Ovary (tissue), 9 donors: ENCODE results near the gene ARL6IP5. TPM values are rescaled to one million over a fixed set of nuclear protein-coding genes. Genes with fewer than 3 reads are reported as not detected.

ENCODE experiments used
- DNase-seq, 5 donors: peaks; one replicate each; pipeline ENCODE4 v3.0.0-alpha.2; 2019 to 2020
- H3K27ac ChIP-seq, 2 donors: fragments of 200-600 bp; one replicate each; pipeline versions ENCODE4 v1.5.1 to v1.8.0; 2019 to 2022
- H3K27me3 ChIP-seq: fragments of 200-600 bp; one replicate; pipeline ENCODE4 v1.8.0; 2022
- H3K36me3 ChIP-seq: fragments of 200-600 bp; sonication (generic); one replicate; pipeline ENCODE4 v1.5.1; 2019
- H3K4me1 ChIP-seq: one replicate; pipeline ENCODE4 v1.8.1; 2013; ENCODE audit warnings: mild to moderate bottlenecking, moderate library complexity; ENCODE audit not compliant: insufficient read depth
- H3K4me3 ChIP-seq: fragments of 200-600 bp; sonication (generic); one replicate; pipeline ENCODE4 v1.5.1; 2017
- H3K9me3 ChIP-seq, 2 donors: fragments of 200-600 bp in 1 of 2; sonication (generic) in 1 of 2; one replicate each; pipeline versions ENCODE4 v1.5.1 to v1.8.1; 2013 to 2019; ENCODE audit warnings: mild to moderate bottlenecking in 1 of 2, moderate library complexity in 1 of 2
- EP300 ChIP-seq: sonication (generic); formaldehyde crosslinking; IDR thresholded peaks from one replicate; pipeline ENCODE4 v1.6.1; 2017; ENCODE audit warnings: antibody characterized with exemption
- POLR2A ChIP-seq: fragments of 450-650 bp; IDR thresholded peaks from one replicate; pipeline ENCODE4 v1.6.1; 2017; ENCODE audit warnings: antibody characterized with exemption, mild to moderate bottlenecking, moderate library complexity
- WGBS, 3 donors: extraction: QIAGEN DNeasy Blood & Tissue Kit in 1 of 3; methylation state at CpG; one replicate each; pipeline versions ENCODE4 v1.1.5 to v1.1.7; 2013 to 2017; 5-methylcytosine and 5-hydroxymethylcytosine counted together
- intact Hi-C, 4 donors: fragments of 100-400 bp; cut with DNase I; formaldehyde crosslinking; loops; one replicate each; pipeline versions ENCODE4 v1.11.0 to v1.15.1; 2022 to 2023
- polyA plus RNA-seq, 2 donors: library from polyadenylated mRNA; stranded (reverse); fragments of 200-250 nt in 1 of 2; fragments of 350-450 nt in 1 of 2; fragmentation: Illumina TruSeq in 1 of 2; extraction: RNeasy Lipid Tissue Mini Kit (QIAGEN cat#74804) in 1 of 2; gene quantifications; one replicate each; pipeline ENCODE4 v1.2.3, GENCODE V29; 2013 to 2014
- total RNA-seq, 7 donors: library from RNA; depleted of rRNA in 2 of 7; stranded (reverse); fragments of >200 nt in 2 of 7; fragmentation: NEBNext Ultra II Directional in 3 of 7; extraction: Animal tissue kit (Norgen Biotek cat#: 25700) in 3 of 7; gene quantifications; one replicate each; pipeline versions ENCODE4 v1.1.0 to v1.2.4, GENCODE V29; 2016 to 2023
- TF ChIP-seq, protein P1 (sequence below), 3 donors: fragments of 450-650 bp in 2 of 3; fragments of 200-600 bp in 1 of 3; IDR thresholded peaks; one replicate each; pipeline versions ENCODE4 v1.5.1 to v1.8.0; 2016 to 2022; ENCODE audit warnings: antibody characterized with exemption in 3 of 3, mild to moderate bottlenecking in 1 of 3
- donor health status: DM: no; HTN: no; CAD: no; lungs with moderate emphysema.
- donor health status: DM: no; HTN: no; CAD: no.
- donor health status: Bipolar disorder and iron deficiency.
- donor health status: DM: yes; HTN: yes; CAD: no.
- donor health status: DM: no; HTN: no; CAD: no.
- donor health status: DM: yes; HTN: yes; CAD: no.

Gene ARL6IP5
- total and polyA plus RNA-seq, 9 donors = 59.0 to 197 (median 78.4) TPM

- Histone ChIP-seq H3K9me3 (no peaks in the 10 kb centered on the region), H3K36me3 (no peaks in the 10 kb centered on the region), H3K27me3 (no peaks in the 10 kb centered on the region), H3K27ac (no peak overlapping the region), H3K4me1 (no peaks in the 10 kb centered on the region), H3K4me3 (no peak overlapping the region)
- intact Hi-C loops = no loop called here
- no peak for TF ChIP-seq POLR2A
- 82 to 92% (median 82%) methylated on average over 5 of the region's 5 CpGs for WGBS, 3 donors
- no peak for DNase-seq
These were observed 23.1 kb downstream of the ARL6IP5 start for GRCh38 chr3:69107841-69108240.

DNA sequence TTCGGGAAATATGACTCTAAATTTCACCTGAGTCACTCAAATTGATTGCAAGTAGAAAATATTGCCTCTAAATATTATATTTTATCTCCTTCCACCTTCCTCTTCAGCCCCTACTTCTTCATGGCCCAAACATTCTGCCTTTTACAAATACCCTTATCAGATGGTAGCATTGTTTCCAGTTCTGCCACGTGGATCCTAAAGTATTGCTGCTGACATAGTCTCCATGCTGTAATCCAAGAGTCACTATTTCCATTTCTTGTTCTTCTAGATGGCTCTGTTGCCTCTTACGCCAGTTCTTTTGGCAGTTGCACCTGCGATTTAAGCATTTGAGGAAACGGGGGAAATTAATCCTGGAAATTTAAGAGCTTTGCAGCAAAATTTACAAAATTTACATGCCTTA lies 24.1 kb downstream of the ARL6IP5 start:
- TF ChIP-seq, protein P1, sequence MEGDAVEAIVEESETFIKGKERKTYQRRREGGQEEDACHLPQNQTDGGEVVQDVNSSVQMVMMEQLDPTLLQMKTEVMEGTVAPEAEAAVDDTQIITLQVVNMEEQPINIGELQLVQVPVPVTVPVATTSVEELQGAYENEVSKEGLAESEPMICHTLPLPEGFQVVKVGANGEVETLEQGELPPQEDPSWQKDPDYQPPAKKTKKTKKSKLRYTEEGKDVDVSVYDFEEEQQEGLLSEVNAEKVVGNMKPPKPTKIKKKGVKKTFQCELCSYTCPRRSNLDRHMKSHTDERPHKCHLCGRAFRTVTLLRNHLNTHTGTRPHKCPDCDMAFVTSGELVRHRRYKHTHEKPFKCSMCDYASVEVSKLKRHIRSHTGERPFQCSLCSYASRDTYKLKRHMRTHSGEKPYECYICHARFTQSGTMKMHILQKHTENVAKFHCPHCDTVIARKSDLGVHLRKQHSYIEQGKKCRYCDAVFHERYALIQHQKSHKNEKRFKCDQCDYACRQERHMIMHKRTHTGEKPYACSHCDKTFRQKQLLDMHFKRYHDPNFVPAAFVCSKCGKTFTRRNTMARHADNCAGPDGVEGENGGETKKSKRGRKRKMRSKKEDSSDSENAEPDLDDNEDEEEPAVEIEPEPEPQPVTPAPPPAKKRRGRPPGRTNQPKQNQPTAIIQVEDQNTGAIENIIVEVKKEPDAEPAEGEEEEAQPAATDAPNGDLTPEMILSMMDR (IDR thresholded peaks at IDR 0.05) = no peak
- no peak for TF ChIP-seq EP300
- TF ChIP-seq POLR2A = no peak
- H3K27ac ChIP-seq = no peak overlapping the region
- intact Hi-C loops = no loop called here
- no peak overlapping the region for H3K4me3 ChIP-seq
- H3K27me3 ChIP-seq = no peaks in the 10 kb centered on the region
- 63 to 76% (median 74%) methylated on average over 5 of the region's 5 CpGs for WGBS, 3 donors
- H3K9me3 ChIP-seq = no peaks in the 10 kb centered on the region
- H3K36me3 ChIP-seq = no peaks in the 10 kb centered on the region
- H3K4me1 ChIP-seq = no peaks in the 10 kb centered on the region
- DNase-seq = no peak

- Histone ChIP-seq H3K36me3 (no peaks in the 10 kb centered on the region), H3K27ac (no peak overlapping the region), H3K27me3 (no peaks in the 10 kb centered on the region), H3K4me1 (no peaks in the 10 kb centered on the region), H3K4me3 (no peak overlapping the region), H3K9me3 (no peaks in the 10 kb centered on the region)
- DNase-seq = no peak
- no peak for TF ChIP-seq EP300
- TF ChIP-seq, protein P1 (IDR thresholded peaks at IDR 0.05) = no peak
- TF ChIP-seq POLR2A = no peak
- WGBS, 3 donors = 47 to 53% (median 50%) methylated on average over 1 of the region's 1 CpG
- intact Hi-C loops = no loop called here
These were observed 26.3 kb downstream of the ARL6IP5 start for GRCh38 chr3:69110941-69111546.

GRCh38 chr3:69113536-69113935 lies 28.8 kb downstream of the ARL6IP5 start:
- Histone ChIP-seq H3K36me3 (no peaks in the 10 kb centered on the region), H3K4me3 (no peak overlapping the region), H3K4me1 (no peaks in the 10 kb centered on the region), H3K27me3 (no peaks in the 10 kb centered on the region), H3K9me3 (no peaks in the 10 kb centered on the region), H3K27ac (no peak overlapping the region)
- no peak for DNase-seq
- TF ChIP-seq EP300 = no peak
- TF ChIP-seq, protein P1 (IDR thresholded peaks at IDR 0.05) = no peak
- no peak for TF ChIP-seq POLR2A
- 81 to 83% (median 81%) methylated on average over 3 of the region's 3 CpGs for WGBS, 3 donors
- intact Hi-C loops = no loop called here

- Histone ChIP-seq H3K4me3 (no peak overlapping the region), H3K27me3 (no peaks in the 10 kb centered on the region), H3K27ac (no peak overlapping the region), H3K9me3 (no peaks in the 10 kb centered on the region), H3K36me3 (no peaks in the 10 kb centered on the region), H3K4me1 (no peaks in the 10 kb centered on the region)
- intact Hi-C loops = no loop called here
- DNase-seq = no peak
- TF ChIP-seq POLR2A (no peak), EP300 (no peak)
- TF ChIP-seq, protein P1 (IDR thresholded peaks at IDR 0.05) = no peak
- 32 to 47% (median 39%) methylated on average over 2 of the region's 2 CpGs for WGBS, 3 donors
These were observed 31.0 kb downstream of the ARL6IP5 start for GRCh38 chr3:69115731-69116130.
